Measurements from ENCODE around the gene MYPOP.
"Not testable (repeated sequence)": the region's sequence is repeated elsewhere in the genome, so short reads cannot be mapped to it uniquely, and the experiment has no call there.

MYPOP gene

DNA sequence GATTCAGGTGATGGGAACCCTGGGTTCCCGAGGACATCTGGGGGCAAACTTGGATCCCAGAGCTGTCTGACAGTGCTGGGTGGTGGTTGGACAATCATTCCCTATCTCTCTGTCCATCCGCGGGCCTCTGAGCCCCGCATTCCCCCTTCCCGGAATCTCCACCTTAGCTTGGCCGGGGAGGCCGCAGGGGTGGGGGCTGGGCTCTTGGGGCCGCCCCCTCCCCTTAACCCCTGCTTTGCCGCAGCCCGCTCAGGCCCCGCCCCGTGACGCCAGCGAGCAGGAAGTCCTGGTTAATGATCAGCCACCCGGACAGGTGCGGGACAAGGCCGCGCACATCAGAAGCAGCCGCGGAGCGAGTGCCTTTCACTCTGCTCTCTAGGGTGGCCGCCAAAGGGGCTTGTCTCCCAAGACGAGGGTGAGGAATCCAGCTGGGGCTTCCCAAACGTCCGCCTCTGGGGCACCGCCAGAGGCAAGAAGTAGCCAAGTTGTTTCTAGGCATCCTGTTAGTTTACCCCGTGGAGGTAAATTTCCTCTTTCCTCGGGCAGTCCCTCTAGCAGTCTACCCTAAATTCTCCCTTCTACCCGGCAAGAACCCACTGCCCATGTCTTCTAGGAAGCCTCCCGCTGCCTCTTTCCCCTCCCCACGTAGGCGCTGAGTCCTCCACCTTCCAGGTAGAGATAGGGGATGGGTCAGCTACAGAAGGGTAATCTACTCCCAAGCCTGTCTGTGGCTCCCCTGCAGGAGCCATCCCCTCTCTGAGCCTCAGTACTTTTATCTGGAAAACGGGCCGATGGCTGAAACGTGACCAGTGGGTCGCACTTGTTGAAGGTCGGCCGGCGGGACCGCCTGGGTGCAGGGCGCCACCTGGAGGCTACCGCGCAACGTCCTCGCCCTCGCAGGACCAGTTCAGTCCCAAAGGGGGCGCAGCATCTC lies 19.5 kb downstream of the MYPOP start:
- peak; percentile 84 for DNase-seq

DNA sequence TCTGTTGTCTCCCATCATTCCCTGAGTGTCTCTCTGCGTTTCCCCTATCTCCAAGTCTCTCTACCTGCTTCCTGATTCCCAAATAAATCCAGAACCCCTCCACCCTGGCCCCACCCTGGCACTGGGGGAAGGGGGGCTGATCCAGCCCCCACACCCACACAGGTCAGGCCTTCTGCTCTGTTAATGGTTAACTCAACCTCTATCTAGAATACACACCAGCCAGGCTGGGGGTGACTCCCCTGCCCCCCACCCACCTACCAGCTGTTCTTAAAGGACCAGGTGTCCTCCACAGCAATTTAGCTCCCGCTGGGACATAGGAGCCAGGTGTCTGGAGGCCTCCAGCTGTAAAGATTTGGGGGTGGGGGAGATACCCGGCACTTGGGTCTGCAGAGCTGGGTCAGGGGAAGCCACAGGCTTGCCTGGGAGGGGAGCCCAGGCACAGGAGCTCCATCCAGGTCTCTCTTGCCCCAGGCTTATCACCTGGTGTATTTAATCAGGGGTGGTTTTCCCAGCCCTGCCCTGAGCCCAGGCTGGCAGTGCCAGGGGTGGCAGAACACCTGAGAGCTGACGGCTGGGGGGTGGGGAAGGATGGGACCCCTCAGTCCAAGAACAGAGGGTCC lies 20.4 kb downstream of the MYPOP start:
- no peak for DNase-seq

- DNase-seq = no peak
These were observed 21.1 kb downstream of the MYPOP start for GRCh38 chr19:45881082-45881908.

DNA sequence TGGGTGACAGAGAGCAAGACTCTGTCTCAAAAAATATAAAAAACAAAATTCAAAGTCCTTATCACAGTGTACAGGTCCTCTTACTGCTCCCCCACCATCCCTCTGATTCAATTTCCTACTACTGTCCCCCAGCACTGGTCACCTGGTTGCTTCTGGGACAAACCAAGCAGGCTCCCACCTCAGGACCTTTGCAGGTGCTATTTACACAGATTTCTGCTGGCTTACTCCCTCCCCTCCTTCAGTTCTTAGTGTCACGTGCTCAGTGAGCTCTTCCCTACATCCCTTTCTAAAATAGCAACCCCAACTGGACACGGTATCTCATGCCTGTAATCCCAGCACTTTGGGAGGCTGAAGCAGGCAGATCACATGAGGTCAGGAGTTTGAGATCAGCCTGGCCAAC lies 22.4 kb downstream of the MYPOP start:
- DNase-seq = no peak

DNA sequence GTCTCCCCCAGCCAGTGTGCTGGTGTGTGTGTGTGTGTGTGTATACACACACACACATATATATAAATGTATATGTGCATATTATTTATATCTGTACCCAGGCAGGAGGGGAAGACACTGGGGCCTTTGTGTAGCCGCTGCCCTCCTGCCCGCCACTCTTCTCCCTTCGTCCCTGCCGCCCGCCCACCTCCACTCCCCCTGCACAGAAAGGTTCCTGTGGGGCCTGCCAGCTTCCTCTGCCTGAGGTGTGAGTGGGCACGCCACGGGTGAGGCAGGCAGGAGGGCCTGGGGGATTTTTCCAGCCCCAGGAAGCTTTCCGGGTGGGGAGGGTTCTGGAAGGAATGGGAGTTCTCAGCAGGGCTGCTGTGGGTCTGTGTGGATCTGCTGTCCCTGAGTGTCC lies 23.4 kb downstream of the MYPOP start:
- DNase-seq = no peak

GRCh38 chr19:45878043-45878794 lies 24.2 kb downstream of the MYPOP start:
- no peak for DNase-seq

- DNase-seq = peak; percentile 58
These were observed 25.8 kb downstream of the MYPOP start for GRCh38 chr19:45876411-45877197.

GRCh38 chr19:45876161-45876410 lies 26.3 kb downstream of the MYPOP start:
- no peak for DNase-seq

GRCh38 chr19:45874620-45874966 lies 27.8 kb downstream of the MYPOP start:
- DNase-seq = no peak

DNA sequence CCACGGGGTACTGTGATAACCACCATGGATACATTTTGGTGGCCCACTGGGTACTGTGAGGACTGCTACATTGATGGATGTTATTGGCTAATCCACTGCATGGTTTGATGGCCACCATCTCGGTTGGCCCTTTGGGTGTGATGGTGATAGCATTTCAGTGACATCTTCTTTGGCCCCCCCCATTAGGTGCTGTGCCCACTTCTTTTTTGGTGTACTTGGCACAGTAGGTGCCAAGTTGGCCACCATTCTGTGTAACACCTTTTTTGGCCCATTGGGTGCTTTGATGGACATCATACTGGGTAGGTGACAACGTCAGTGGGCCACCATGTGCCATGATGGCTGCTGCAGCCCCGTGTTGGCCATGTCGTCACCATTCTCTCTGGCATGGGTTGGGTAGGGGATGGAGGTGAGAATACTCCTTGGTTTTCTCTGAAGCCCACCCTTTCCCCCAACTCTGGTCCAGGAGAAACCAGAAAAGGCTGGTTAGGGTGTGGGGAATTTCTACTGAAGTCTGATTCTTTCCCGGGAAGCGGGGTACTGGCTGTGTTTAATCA lies 29.1 kb downstream of the MYPOP start:
- no peak for DNase-seq

DNA sequence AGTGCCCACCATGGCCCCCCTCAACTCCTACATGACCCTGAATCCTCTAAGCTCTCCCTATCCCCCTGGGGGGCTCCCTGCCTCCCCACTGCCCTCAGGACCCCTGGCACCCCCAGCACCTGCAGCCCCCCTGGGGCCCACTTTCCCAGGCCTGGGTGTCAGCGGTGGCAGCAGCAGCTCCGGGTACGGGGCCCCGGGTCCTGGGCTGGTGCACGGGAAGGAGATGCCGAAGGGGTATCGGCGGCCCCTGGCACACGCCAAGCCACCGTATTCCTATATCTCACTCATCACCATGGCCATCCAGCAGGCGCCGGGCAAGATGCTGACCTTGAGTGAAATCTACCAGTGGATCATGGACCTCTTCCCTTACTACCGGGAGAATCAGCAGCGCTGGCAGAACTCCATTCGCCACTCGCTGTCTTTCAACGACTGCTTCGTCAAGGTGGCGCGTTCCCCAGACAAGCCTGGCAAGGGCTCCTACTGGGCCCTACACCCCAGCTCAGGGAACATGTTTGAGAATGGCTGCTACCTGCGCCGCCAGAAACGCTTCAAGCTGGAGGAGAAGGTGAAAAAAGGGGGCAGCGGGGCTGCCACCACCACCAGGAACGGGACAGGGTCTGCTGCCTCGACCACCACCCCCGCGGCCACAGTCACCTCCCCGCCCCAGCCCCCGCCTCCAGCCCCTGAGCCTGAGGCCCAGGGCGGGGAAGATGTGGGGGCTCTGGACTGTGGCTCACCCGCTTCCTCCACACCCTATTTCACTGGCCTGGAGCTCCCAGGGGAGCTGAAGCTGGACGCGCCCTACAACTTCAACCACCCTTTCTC lies 30.1 kb downstream of the MYPOP start:
- no peak for DNase-seq

DNA sequence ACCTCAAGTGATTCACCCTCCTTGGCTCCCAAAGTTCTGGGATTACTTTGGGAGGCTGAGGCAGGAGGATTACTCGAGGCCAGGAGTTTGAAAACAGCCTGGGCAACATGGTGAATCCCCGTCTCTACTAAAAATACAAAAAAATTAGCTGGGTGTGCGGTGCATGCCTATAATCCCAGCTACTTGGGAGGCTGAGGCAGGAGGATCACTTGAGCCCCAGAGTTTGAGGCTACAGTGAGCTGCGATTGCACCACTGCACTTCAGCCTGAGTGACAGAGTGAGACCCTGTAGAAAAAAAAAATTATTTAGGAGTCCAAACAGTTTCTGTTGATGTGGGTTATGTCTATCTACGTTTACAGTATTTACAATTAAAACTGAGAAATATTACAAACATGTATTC lies 31.6 kb downstream of the MYPOP start:
- DNase-seq = no peak

DNA sequence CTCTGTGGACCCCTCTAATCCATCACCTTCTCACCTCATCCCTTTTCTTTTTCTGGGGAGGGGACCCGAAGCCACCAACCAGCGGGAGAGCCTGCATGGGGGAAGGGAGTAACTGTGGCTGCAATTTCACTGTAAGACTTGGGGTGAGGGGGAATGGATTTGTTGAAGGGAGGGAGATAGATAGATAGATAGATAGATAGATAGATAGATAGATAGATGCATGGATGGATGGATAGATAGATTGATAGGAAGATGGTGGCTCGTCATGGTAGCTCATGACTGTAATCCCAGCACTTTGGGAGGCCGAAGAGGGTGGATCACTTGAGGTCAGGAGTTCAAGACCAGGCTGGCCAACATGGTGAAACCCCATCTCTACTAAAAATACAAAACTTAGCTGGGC lies 35.2 kb downstream of the MYPOP start:
- DNase-seq = not testable (repeated sequence)

- no peak for DNase-seq
These were observed 35.8 kb downstream of the MYPOP start for GRCh38 chr19:45866400-45867176.

- DNase-seq = no peak
These were observed 37.0 kb downstream of the MYPOP start for GRCh38 chr19:45865269-45865948.

- no peak for DNase-seq
These were observed 37.8 kb downstream of the MYPOP start for GRCh38 chr19:45864629-45865082.

DNA sequence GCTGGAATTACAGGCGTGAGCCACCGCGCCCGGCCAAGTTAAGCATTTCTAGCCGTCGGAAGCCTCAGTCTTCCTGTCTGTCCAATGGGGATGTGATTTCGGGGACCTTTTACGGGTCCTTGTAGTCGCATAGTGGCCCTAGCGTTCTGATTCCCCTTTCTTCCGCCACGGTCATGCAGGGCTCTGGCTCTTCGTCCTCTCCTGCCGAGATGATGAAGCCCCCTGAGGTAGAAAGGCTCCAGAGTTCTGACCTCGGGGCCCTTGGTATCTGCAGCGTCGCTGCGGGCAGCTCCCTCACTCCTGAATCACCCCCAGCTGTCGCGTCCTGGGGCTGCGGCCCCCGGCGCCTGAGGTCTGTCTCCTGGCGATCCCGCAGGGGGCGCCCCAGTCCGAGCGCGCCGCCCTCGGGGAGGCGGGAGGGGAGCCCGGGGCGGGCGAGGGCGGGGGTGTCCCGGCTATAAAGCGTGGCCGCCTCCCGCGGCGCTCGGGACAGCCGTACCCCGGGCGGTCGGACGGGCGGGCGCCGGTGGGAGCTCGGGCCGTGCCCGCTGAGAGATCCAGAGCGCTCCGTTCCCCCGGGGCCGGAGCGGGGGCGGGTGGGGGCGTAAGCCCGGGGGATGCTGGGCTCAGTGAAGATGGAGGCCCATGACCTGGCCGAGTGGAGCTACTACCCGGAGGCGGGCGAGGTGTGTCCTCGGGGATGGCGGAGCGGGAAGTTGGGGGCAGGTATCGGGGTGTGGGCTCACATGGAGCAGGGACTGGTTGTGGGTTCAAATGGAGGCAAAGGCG lies 38.4 kb downstream of the MYPOP start, which contains the start of gene FOXA3:
TSS of gene FOXA3 (plus strand) at position 487 of the 789 bp plus-strand sequence. CDS start at position 618, 131 bp downstream.
- peak; percentile 63 for DNase-seq

DNA sequence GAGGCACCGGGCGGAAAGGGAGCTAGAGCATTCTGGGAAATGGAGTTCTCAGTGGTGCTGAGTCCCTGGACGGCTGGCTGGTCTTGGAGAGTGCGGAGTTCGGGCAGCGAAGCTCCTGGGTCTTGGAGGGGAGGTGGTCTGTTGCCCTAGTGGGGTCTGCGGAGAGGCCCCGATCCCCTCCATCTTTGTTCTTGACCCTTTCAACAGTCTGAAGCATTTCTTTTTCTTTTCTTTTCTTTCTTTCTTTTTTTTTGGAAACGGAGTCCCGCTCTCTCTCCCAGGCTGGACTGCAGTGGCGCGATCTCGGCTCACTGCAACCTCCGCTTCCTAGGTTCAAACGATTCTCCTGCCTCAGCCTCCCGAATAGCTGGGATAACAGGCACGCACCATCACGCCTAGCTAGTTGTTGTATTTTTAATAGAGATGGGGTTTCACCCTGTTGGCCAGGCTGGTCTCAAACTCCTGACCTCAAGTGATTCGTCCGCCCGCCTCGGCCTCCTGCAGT lies 39.0 kb downstream of the MYPOP start:
- DNase-seq = no peak
